GM12873 (cell line): ENCODE measurements around the gene ANKRD11.

Experiments
- TF ChIP-seq, protein P1 (sequence below): IDR thresholded peaks from 2 replicates; pipeline ENCODE4 v1.5.1; 2012; ENCODE audit warnings: low read depth, mild to moderate bottlenecking, moderate library complexity, low read length, control low read depth; ENCODE audit not compliant: insufficient read depth; ENCODE audit errors: missing control alignments

The ANKRD11 gene

DNA sequence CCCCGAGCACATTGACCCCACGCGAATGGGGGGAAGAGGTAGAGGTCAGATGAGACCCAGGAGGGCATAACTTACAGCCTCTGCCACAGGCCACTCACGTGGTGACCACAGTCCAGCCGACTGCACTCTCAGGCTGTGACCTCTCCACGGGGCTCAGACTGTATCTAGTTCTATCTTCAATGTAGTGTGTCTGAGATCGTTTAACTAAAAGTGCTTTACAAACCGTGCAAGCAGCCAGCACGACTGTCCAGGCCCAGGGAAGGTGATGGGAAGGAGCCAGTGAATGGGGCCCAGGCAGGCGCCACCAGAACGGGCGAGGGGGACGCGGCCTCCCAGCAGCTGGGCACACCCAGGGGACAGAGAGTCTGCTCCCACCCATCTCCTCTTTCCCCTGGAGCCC is 108.6 kb downstream of the ANKRD11 start:
- TF ChIP-seq, protein P1, sequence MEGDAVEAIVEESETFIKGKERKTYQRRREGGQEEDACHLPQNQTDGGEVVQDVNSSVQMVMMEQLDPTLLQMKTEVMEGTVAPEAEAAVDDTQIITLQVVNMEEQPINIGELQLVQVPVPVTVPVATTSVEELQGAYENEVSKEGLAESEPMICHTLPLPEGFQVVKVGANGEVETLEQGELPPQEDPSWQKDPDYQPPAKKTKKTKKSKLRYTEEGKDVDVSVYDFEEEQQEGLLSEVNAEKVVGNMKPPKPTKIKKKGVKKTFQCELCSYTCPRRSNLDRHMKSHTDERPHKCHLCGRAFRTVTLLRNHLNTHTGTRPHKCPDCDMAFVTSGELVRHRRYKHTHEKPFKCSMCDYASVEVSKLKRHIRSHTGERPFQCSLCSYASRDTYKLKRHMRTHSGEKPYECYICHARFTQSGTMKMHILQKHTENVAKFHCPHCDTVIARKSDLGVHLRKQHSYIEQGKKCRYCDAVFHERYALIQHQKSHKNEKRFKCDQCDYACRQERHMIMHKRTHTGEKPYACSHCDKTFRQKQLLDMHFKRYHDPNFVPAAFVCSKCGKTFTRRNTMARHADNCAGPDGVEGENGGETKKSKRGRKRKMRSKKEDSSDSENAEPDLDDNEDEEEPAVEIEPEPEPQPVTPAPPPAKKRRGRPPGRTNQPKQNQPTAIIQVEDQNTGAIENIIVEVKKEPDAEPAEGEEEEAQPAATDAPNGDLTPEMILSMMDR, result no peak

GRCh38 chr16:89380681-89381080 is 109.7 kb downstream of the ANKRD11 start:
- TF ChIP-seq, protein P1, result no peak

- TF ChIP-seq, protein P1, result no peak
These were observed 111.2 kb downstream of the ANKRD11 start for GRCh38 chr16:89378947-89379771.

GRCh38 chr16:89377453-89377848 is 112.9 kb downstream of the ANKRD11 start:
- TF ChIP-seq, protein P1, result no peak

DNA sequence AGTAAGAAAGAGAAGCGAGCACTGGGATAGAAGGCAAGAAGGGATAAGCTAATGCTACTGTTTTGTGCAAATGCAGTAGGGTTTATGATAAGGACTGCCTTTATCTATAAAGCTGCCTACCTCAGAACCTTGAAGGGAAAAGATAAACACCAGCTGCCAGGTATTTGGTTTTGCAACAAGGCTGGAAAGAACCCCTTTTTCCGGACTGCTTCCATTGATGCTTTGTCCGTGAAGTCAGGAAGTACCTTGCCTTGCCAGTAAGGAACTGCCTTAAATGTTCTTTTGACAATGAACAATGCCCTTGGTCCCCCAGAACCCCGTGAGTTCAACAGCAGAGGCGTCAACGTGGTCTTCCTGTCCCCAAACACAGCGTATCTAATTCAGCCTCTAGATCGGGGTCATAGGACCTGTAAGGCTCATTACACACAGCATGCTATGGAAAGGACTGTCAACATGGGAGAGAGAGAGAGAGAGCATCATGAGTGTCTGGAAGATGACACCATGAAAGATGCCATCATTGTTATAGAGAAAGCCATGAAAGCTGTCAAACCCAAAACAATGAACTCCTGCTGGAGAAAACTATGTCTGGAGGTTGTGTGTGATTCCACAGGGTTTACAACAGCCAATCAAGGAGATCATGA is 113.4 kb downstream of the ANKRD11 start:
- TF ChIP-seq, protein P1, result no peak

DNA sequence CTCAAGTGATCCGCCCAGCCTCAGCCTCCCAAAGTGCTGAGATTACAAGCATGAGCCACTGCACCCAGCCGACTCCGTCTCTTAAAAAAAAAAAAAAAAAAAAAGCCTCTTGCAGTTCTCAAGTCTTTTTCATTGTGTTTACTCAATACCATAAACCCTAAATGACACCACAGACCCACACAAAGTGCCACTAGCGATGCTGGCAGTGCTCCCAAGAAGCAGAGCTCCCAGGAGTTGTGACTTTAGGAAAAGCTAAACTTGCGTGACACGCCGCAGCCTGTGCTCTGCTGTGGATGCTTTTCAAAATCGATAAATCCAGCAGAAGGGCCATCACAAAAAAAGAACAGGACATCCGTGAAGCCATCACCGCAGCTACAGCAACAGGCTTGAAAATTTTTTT is 114.7 kb downstream of the ANKRD11 start:
- TF ChIP-seq, protein P1, result no peak

DNA sequence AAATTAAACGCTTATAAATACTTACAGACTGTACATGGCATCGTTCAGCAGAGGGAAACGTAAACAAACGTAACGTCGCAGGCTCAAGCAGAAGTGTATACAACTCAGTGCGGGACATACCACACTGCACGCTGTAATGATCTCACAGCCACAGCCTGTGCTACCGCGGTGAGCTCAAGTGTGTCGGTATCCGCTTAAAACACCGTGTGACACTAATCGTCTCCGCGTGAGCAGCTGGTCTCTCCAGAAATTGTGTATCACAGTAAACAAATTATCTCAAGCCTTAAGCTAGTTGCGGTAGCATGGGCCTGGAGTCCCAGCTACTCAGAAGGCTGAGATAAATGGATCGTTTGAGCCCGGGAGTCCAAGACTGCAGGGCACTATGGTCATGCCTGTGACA is 115.3 kb downstream of the ANKRD11 start:
- TF ChIP-seq, protein P1, result no peak
